PC-3 (cell line): ENCODE data around the gene THAP7.

ENCODE experiments used
- CTCF ChIP-seq: fragments of 300-600 bp; sonication (generic); conservative IDR thresholded peaks from 2 replicates; pipeline ENCODE4 v1.5.1; 2017; ENCODE audit warnings: antibody characterized with exemption, low read depth, mild to moderate bottlenecking, low read length
- EZH2 ChIP-seq: fragments of 300-600 bp; sonication (generic); IDR thresholded peaks from one replicate; pipeline ENCODE4 v1.6.1; 2017; ENCODE audit warnings: antibody characterized with exemption, mild to moderate bottlenecking, low read length; ENCODE audit not compliant: unreplicated experiment

GRCh38 chr22:20993304-20994127 is 8.4 kb downstream of the THAP7 start:
- TF ChIP-seq CTCF (no peak), EZH2 (no peak)
